ENCODE data around the gene UTP15.

UTP15 gene

GRCh38 chr5:73582285-73583145, 17.0 kb downstream of the UTP15 start:
- FAIRE-seq (no peak), DNase-seq (ENCODE audit: insufficient read length) (no peak)
- TF ChIP-seq POLR2A (IDR thresholded peaks at IDR 0.05; ENCODE audit: low read depth, low read length) (no peak), TAF1 (IDR thresholded peaks at IDR 0.05; ENCODE audit: borderline replicate concordance, low read depth, low read length) (no peak), POLR2AphosphoS5 (IDR thresholded peaks at IDR 0.05; ENCODE audit: low read depth, low read length) (no peak)

- DNase-seq (ENCODE audit: insufficient read length) (no peak), FAIRE-seq (peak; percentile 71)
- TF ChIP-seq POLR2AphosphoS5 (IDR thresholded peaks at IDR 0.05; ENCODE audit: low read depth, low read length) (no peak), POLR2A (IDR thresholded peaks at IDR 0.05; ENCODE audit: low read depth, low read length) (no peak), TAF1 (IDR thresholded peaks at IDR 0.05; ENCODE audit: borderline replicate concordance, low read depth, low read length) (no peak)
Measured at GRCh38 chr5:73587923-73588322, 22.4 kb downstream of the UTP15 start.

DNA sequence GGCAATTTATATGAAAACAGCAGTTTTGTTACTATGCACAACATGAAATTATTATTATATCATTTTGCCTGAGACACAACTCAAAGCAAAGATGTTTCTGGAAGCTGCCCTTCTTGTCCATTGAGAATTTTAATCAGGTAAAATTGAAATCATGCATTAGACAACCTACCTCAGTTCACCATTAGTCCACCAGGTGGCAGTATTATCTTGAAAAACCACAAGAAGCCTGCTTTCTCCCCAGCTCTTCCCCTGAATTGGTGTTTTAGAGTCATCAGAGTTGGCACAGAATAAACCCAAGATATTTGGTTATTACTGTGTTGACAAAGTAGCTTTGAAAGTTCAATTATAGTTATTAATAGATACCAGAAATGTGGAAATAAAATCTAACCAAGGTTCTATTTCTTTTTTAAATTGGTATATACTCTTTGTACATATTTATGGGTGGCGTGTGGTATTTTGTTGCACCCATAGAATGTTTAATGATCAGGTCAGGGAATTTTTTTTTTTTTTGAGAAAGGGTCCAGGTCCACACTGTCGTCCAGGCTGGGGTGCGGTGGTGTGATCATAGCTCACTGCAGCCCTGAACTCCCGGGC, 25.7 kb downstream of the UTP15 start:
- TF ChIP-seq POLR2A (IDR thresholded peaks at IDR 0.05; ENCODE audit: low read depth, low read length), result no peak
- TF ChIP-seq POLR2AphosphoS5 (IDR thresholded peaks at IDR 0.05; ENCODE audit: low read depth, low read length), result no peak
- no peak for TF ChIP-seq TAF1 (IDR thresholded peaks at IDR 0.05; ENCODE audit: borderline replicate concordance, low read depth, low read length)
- FAIRE-seq, result peak; percentile 68

GRCh38 chr5:73591698-73592501, 26.4 kb downstream of the UTP15 start:
- no peak for FAIRE-seq

More for the DNA sequence above, 25.7 kb downstream of the UTP15 start:
- no peak for DNase-seq (ENCODE audit: insufficient read length)

DNA sequence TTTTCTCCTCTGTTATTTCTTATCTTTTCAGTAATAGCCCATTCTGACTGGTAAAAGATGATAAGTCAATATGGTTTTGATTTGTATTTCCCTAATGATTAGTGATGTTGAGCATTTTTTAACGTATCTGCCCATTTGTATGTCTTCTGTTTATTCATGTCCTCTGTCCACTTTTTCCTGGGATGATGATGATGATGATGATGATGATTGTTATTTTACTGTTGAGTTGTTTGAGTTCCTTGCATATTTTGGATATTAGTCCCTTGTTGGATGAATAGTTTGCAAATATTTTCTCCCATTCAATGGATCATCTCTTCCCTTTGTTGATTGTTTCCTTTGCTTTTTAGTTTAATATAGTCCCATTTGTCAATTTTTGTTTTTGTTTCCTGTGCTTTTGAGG, 27.0 kb downstream of the UTP15 start:
- TF ChIP-seq POLR2AphosphoS5 (IDR thresholded peaks at IDR 0.05; ENCODE audit: low read depth, low read length) (no peak), TAF1 (IDR thresholded peaks at IDR 0.05; ENCODE audit: borderline replicate concordance, low read depth, low read length) (no peak), POLR2A (IDR thresholded peaks at IDR 0.05; ENCODE audit: low read depth, low read length) (no peak)
- FAIRE-seq, result no peak
- no peak for DNase-seq (ENCODE audit: insufficient read length)

More at GRCh38 chr5:73591698-73592501, 26.4 kb downstream of the UTP15 start:
- TF ChIP-seq TAF1 (IDR thresholded peaks at IDR 0.05; ENCODE audit: borderline replicate concordance, low read depth, low read length), result no peak
- no peak for DNase-seq (ENCODE audit: insufficient read length)

GRCh38 chr5:73596705-73597328, 31.3 kb downstream of the UTP15 start:
- TF ChIP-seq TAF1 (IDR thresholded peaks at IDR 0.05; ENCODE audit: borderline replicate concordance, low read depth, low read length), result no peak
- TF ChIP-seq POLR2AphosphoS5 (IDR thresholded peaks at IDR 0.05; ENCODE audit: low read depth, low read length), result no peak
- no peak for TF ChIP-seq POLR2A (IDR thresholded peaks at IDR 0.05; ENCODE audit: low read depth, low read length)
- FAIRE-seq (no peak), DNase-seq (ENCODE audit: insufficient read length) (no peak)

GRCh38 chr5:73599380-73599779, 33.8 kb downstream of the UTP15 start:
- DNase-seq (ENCODE audit: insufficient read length) (no peak), FAIRE-seq (no peak)
- TF ChIP-seq POLR2A (IDR thresholded peaks at IDR 0.05; ENCODE audit: low read depth, low read length), result no peak

DNA sequence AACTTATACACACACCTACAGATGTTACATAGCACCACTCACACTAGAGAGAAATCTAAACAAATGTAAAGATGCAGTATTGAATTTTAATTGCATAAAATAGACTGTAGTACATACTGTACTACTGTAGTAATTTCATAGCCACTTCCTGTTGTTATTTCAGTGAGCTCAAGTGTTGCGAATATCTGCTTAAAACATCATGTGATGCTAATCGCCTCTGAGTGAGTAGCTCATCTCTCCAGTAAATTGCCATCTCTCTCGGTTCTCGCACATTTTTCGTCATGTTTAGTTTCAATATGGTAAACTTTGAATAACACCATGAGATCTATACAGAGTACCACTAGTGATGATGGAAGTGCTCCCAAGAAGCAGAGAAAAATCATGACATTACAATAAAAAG, 38.5 kb downstream of the UTP15 start:
- no peak for TF ChIP-seq POLR2AphosphoS5 (IDR thresholded peaks at IDR 0.05; ENCODE audit: low read depth, low read length)
- no peak for TF ChIP-seq TAF1 (IDR thresholded peaks at IDR 0.05; ENCODE audit: borderline replicate concordance, low read depth, low read length)
- TF ChIP-seq POLR2A (IDR thresholded peaks at IDR 0.05; ENCODE audit: low read depth, low read length), result no peak
- FAIRE-seq (no peak), DNase-seq (ENCODE audit: insufficient read length) (no peak)

DNA sequence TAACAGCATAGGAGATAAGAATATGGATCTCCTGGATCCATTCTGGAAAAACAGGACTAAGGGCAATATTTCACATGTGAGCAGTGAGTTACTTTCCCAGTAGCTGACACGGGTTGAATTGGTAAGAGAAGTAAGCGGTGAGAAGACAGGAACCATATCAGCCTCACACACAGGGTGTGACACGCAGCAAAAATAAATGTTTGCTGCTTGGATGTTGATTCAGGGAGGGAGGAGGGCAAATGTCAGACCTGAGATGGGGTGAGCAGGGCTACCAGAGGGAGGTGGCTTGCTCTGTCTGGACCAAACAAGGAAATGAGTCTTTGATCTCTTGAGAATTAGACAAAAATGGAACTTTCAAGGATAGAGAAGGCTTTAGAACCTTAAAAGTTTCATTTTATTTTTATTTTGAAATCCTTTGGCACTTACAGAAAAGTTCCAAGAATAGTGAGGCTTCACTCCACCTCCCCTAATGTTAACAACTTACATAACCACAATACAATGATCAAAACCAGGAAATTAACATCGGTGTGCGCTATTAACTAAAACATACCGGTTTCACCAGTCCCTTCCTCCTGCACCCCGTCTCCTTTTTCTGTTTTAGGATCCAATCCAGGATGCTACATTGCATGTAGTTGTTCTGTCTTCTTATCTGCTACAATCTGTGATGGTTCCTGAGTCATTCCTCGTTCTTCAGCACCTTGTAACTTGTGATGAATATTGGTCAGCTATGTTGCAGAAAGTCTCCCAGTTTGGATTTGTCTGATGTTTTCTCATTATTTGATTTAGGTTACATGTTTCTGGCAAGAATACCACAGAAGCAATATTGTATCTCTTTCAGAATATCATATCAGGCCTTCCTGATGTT, 39.9 kb downstream of the UTP15 start:
- TF ChIP-seq POLR2AphosphoS5 (IDR thresholded peaks at IDR 0.05; ENCODE audit: low read depth, low read length), result no peak
- TF ChIP-seq POLR2A (IDR thresholded peaks at IDR 0.05; ENCODE audit: low read depth, low read length), result no peak
- no peak for TF ChIP-seq TAF1 (IDR thresholded peaks at IDR 0.05; ENCODE audit: borderline replicate concordance, low read depth, low read length)
- DNase-seq (ENCODE audit: insufficient read length) (no peak), FAIRE-seq (no peak)

- FAIRE-seq (no peak), DNase-seq (ENCODE audit: insufficient read length) (no peak)
- no peak for TF ChIP-seq POLR2AphosphoS5 (IDR thresholded peaks at IDR 0.05; ENCODE audit: low read depth, low read length)
- no peak for TF ChIP-seq TAF1 (IDR thresholded peaks at IDR 0.05; ENCODE audit: borderline replicate concordance, low read depth, low read length)
- TF ChIP-seq POLR2A (IDR thresholded peaks at IDR 0.05; ENCODE audit: low read depth, low read length), result no peak
Measured at GRCh38 chr5:73606206-73606753, 40.7 kb downstream of the UTP15 start.
